CD4-positive, alpha-beta T cell (primary cell): ENCODE measurements around the gene GPR27. TPM values are rescaled to one million over a fixed set of nuclear protein-coding genes. Genes with fewer than 3 reads are reported as not detected.

Experiments
- ATAC-seq: fragments of 200-7000 bp; cut with Tn5 transposase; one replicate; pipeline ENCODE4 v1.10.0; 2022; ENCODE audit warnings: mild to moderate bottlenecking; ENCODE audit not compliant: poor library complexity
- CTCF ChIA-PET: fragments of 350-600 bp; sonication (Branson Sonifier 250); formaldehyde crosslinking; loops from one replicate; lab custom pipeline; 2021; ENCODE audit warnings: antibody characterized with exemption, inconsistent platforms; lab: Charles Lee
- POLR2A ChIA-PET: fragments of 350-600 bp; sonication (Branson Sonifier 250); formaldehyde crosslinking; loops from one replicate; lab custom pipeline; 2021; ENCODE audit warnings: antibody characterized with exemption, inconsistent platforms; lab: Charles Lee
- DNase-seq, 14 experiments: peaks; one replicate each; pipeline ENCODE4 v3.0.0-alpha.2; 2013 to 2020; ENCODE audit warnings: mixed read lengths in 2 of 14
- H3K27ac ChIP-seq, 2 donors: one replicate each; pipeline versions ENCODE4 v1.5.1 to v1.7.0; 2013; ENCODE audit warnings: low read length in 2 of 2, low read depth in 1 of 2, mild to moderate bottlenecking in 1 of 2
- H3K27me3 ChIP-seq, 2 experiments: 1 replicate in 1 of 2; 2 replicates in 1 of 2; pipeline versions ENCODE4 v1.6.1 to v1.7.0; 2013; ENCODE audit warnings: low read length in 2 of 2, control low read depth in 1 of 2, mild to moderate bottlenecking in 1 of 2, moderate library complexity in 1 of 2; ENCODE audit not compliant: insufficient read depth in 2 of 2, control insufficient read depth in 1 of 2
- H3K36me3 ChIP-seq: one replicate; pipeline ENCODE4 v1.6.1; 2013; ENCODE audit warnings: low read length, control low read depth; ENCODE audit not compliant: insufficient read depth
- H3K4me1 ChIP-seq: one replicate; pipeline ENCODE4 v1.6.1; 2013; ENCODE audit warnings: low read length, control low read depth; ENCODE audit not compliant: insufficient read depth
- H3K4me3 ChIP-seq: one replicate; pipeline ENCODE4 v1.5.1; 2013; ENCODE audit warnings: mild to moderate bottlenecking, low read length, moderate library complexity
- H3K9me3 ChIP-seq, 2 experiments: 1 replicate in 1 of 2; 2 replicates in 1 of 2; pipeline versions ENCODE4 v1.6.1 to v1.7.0; 2013; ENCODE audit warnings: low read length in 2 of 2, mild to moderate bottlenecking in 2 of 2, control low read depth in 1 of 2, moderate library complexity in 1 of 2; ENCODE audit not compliant: control insufficient read depth in 1 of 2, insufficient read depth in 1 of 2
- H3K27ac Mint-ChIP-seq: one replicate; pipeline ENCODE4 v1.8.0; 2020; ENCODE audit warnings: mixed read lengths
- H3K27me3 Mint-ChIP-seq: one replicate; pipeline ENCODE4 v1.8.0; 2021; ENCODE audit warnings: mixed read lengths
- H3K36me3 Mint-ChIP-seq: one replicate; pipeline ENCODE4 v1.8.0; 2021; ENCODE audit warnings: low read depth, mixed read lengths
- H3K4me1 Mint-ChIP-seq: one replicate; pipeline ENCODE4 v1.8.0; 2021; ENCODE audit warnings: low read depth, mixed read lengths
- H3K4me3 Mint-ChIP-seq: one replicate; pipeline ENCODE4 v1.8.0; 2020; ENCODE audit warnings: mild to moderate bottlenecking, mixed read lengths
- H3K9me3 Mint-ChIP-seq: one replicate; pipeline ENCODE4 v1.8.0; 2020; ENCODE audit warnings: mixed read lengths
- intact Hi-C, 2 experiments: fragments of 100-400 bp; cut with DNase I in 1 of 2; cut with micrococcal nuclease in 1 of 2; formaldehyde crosslinking; loops; one replicate each; pipeline versions ENCODE4 v1.15.1 to v1.9.0; 2023 to 2025; cut with DNase I, micrococcal nuclease
- total RNA-seq, 174 experiments: library from RNA in 2 of 174; stranded (reverse) in 2 of 174; gene quantifications; one replicate each; pipeline ENCODE4 v1.2.3 and lab custom pipeline; 2021 to 2026
- TF ChIP-seq, protein P1 (sequence below): fragments of 200-600 bp; IDR thresholded peaks from one replicate; pipeline ENCODE4 v1.8.0; 2022; ENCODE audit warnings: antibody characterized with exemption, mild to moderate bottlenecking

GPR27 gene
- total RNA-seq, 2 experiments from 2014 or later: 0.84 to 1.1 TPM

DNA sequence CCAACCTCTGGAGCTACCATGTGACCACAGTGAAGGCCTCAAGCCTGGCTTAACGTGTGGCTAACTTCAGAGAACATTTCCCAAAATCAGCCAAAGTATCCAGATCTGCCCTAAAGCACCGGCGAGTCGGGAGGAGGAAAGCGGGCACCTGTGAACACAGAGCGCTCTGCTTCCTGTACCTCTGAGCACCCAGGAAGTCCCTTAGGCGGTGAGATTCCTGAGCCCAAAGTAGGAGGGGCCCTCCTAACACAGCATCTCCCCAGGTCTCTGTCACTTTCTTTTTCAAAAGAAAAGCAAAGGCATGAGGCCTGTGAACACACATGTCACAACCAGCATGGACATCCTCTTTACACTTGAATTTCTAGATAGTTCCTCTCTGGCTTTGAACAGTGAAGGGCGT, 27.5 kb upstream of the GPR27 start:
- peaks cover 56% of the 10 kb centered on the region for H3K4me1 ChIP-seq

DNA sequence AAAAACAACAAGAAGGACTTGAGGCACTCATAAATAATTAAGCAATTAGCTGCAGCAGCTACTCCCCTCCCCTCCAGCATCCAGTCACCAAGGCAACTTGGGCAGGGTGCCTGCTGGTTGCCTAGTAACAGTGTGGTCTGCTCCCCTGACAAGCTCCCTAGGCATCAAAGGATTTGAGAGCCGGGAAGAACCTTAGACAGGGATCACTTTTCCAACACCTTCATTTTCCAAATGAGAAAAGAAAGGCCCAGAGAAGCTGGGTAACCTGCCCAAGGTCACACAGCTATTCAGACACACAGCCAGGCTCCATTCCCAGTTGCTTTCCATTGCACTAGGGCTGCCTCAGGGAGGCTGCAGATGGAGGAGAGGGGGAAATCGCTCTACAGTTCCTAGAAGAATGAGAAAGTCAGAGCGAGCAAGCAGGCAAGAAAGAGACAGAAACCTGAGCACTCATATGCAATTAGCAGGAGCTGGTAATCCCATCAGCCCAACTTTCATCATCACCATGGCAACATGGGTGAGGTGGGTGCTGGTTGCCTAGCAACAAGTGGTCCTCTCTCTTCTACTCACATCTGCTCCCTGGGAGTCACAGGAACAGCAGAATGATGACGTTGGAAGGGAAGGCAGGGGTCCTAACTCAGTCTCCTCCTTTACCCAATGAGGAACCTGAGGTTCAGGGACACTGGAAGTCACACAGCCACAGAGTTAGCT, 24.9 kb upstream of the GPR27 start:
- POLR2A ChIA-PET: interaction anchor here (0.8 to 1.8 kb wide), 3 partner anchors 11 to 130 kb away, joined by 3 to 6 read pairs (median 3); no protein-coding TSS in a partner anchor
- TF ChIP-seq, protein P1, sequence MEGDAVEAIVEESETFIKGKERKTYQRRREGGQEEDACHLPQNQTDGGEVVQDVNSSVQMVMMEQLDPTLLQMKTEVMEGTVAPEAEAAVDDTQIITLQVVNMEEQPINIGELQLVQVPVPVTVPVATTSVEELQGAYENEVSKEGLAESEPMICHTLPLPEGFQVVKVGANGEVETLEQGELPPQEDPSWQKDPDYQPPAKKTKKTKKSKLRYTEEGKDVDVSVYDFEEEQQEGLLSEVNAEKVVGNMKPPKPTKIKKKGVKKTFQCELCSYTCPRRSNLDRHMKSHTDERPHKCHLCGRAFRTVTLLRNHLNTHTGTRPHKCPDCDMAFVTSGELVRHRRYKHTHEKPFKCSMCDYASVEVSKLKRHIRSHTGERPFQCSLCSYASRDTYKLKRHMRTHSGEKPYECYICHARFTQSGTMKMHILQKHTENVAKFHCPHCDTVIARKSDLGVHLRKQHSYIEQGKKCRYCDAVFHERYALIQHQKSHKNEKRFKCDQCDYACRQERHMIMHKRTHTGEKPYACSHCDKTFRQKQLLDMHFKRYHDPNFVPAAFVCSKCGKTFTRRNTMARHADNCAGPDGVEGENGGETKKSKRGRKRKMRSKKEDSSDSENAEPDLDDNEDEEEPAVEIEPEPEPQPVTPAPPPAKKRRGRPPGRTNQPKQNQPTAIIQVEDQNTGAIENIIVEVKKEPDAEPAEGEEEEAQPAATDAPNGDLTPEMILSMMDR: no peak
- Histone ChIP-seq H3K4me1 (peaks cover 36% of the 10 kb centered on the region), H3K27me3 (no peaks in the 10 kb centered on the region), H3K36me3 (no peaks in the 10 kb centered on the region), H3K9me3 (no peaks in the 10 kb centered on the region), H3K4me3 (no peak overlapping the region), H3K27ac (no peak overlapping the region)
- peaks cover 12% of the 10 kb centered on the region for H3K36me3 Mint-ChIP-seq
- no peaks in the 10 kb centered on the region for H3K9me3 Mint-ChIP-seq
- no peaks in the 10 kb centered on the region for H3K27me3 Mint-ChIP-seq
- ATAC-seq (no peak), DNase-seq (peak in 3 of 14 experiments; percentile 34 to 65 (median 53))
- intact Hi-C loops: loop anchor here in 1 of 2 experiments (2.0 to 10.0 kb wide), 6 partner anchors 16 to 1119 kb away; partner anchors contain the start of genes RYBP and SHQ1
- CTCF ChIA-PET: interaction anchor here (0.7 to 3.4 kb wide), 7 partner anchors 10 to 146 kb away, joined by 3 to 17 read pairs (median 6); no protein-coding TSS in a partner anchor
- peak overlapping the region; percentile 80 for H3K27ac Mint-ChIP-seq
- peaks cover 54% of the 10 kb centered on the region for H3K4me1 Mint-ChIP-seq
- H3K4me3 Mint-ChIP-seq: peak overlapping the region; percentile 23

More for the DNA sequence above, 27.5 kb upstream of the GPR27 start:
- TF ChIP-seq, protein P1: no peak
- intact Hi-C loops: loop anchor here in 1 of 2 experiments (5.0 to 10.0 kb wide), 5 partner anchors 529 to 1121 kb away; partner anchors contain the start of genes RYBP and SHQ1
- no peaks in the 10 kb centered on the region for H3K9me3 Mint-ChIP-seq
- H3K4me1 Mint-ChIP-seq: peaks cover 75% of the 10 kb centered on the region
- ChIA-PET CTCF (interaction anchor here (0.7 to 1.4 kb wide), 2 partner anchors 25 to 133 kb away, joined by 3 read pairs; no protein-coding TSS in a partner anchor), POLR2A (no interaction called here)
- Histone ChIP-seq H3K9me3 (no peaks in the 10 kb centered on the region), H3K36me3 (no peaks in the 10 kb centered on the region), H3K4me3 (peak overlapping the region; percentile 80), H3K27me3 (no peaks in the 10 kb centered on the region), H3K27ac (peak overlapping the region; percentile 60 to 84)
- peak overlapping the region; percentile 85 for H3K4me3 Mint-ChIP-seq
- peak in 12 of 14 experiments; percentile 27 to 91 (median 49) for DNase-seq
- no peaks in the 10 kb centered on the region for H3K27me3 Mint-ChIP-seq
- peak overlapping the region; percentile 88 for H3K27ac Mint-ChIP-seq
- H3K36me3 Mint-ChIP-seq: peaks cover 27% of the 10 kb centered on the region
- peak; percentile 55 for ATAC-seq

DNA sequence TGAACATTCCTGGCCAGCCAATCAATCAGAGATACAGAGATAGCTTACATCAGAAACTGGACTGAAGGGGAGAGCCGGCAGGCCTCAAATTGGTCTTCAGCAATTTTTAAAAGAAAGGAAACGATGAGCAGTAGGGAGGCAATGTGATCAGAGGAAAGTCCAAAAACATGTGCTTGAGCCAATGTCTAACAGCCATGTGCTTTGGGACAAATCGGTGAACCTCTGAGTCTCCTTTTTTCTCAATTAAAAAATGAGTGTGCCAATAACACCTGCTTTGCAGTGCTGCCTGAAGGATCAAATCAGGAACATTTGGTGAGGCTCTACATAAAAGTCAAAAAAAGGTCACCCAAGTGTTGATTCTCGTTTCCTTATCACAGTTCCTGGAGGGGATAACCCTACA, 21.0 kb upstream of the GPR27 start:
- Mint-ChIP-seq H3K4me1 (peaks cover 32% of the 10 kb centered on the region), H3K4me3 (no peak overlapping the region), H3K9me3 (peaks cover 4% of the 10 kb centered on the region), H3K27ac (no peak overlapping the region), H3K36me3 (no peaks in the 10 kb centered on the region), H3K27me3 (no peaks in the 10 kb centered on the region)
- no peak for ATAC-seq
- no peak for DNase-seq
- Histone ChIP-seq H3K36me3 (no peaks in the 10 kb centered on the region), H3K27me3 (no peaks in the 10 kb centered on the region), H3K4me3 (no peak overlapping the region), H3K4me1 (peaks cover 24% of the 10 kb centered on the region), H3K27ac (no peak overlapping the region), H3K9me3 (peaks cover 0 to 3% of the 10 kb centered on the region in 2 experiments)
- intact Hi-C loops: loop anchor here in 1 of 2 experiments (5.0 kb wide), 1 partner anchor 125 kb away; no protein-coding TSS in a partner anchor
- TF ChIP-seq, protein P1: no peak
- POLR2A ChIA-PET: no interaction called here
- CTCF ChIA-PET: interaction anchor here (0.5 kb wide), 1 partner anchor 534 kb away, joined by 3 read pairs; no protein-coding TSS in a partner anchor
